ENCODE results near the gene RYR3. TPM values are rescaled to one million over a fixed set of nuclear protein-coding genes. Genes with fewer than 3 reads are reported as not detected.

Gene RYR3
- total RNA-seq, 2 experiments from 2014 or later, result not detected

- POLR2A ChIA-PET, result no interaction called here
- Mint-ChIP-seq H3K36me3 (no peaks in the 10 kb centered on the region), H3K4me3 (no peak overlapping the region), H3K27ac (no peak overlapping the region), H3K9me3 (no peaks in the 10 kb centered on the region), H3K4me1 (ENCODE audit: low read depth) (no peaks in the 10 kb centered on the region), H3K27me3 (peaks cover 9% of the 10 kb centered on the region)
- intact Hi-C loops (cut with micrococcal nuclease), result no loop called here
- CTCF ChIA-PET, result no interaction called here
- no peak for DNase-seq
Observed at GRCh38 chr15:33374226-33374914, 63.6 kb downstream of the RYR3 start.

GRCh38 chr15:33375236-33375635 lies 64.5 kb downstream of the RYR3 start:
- Mint-ChIP-seq H3K4me3 (no peak overlapping the region), H3K27ac (no peak overlapping the region), H3K4me1 (ENCODE audit: low read depth) (no peaks in the 10 kb centered on the region), H3K9me3 (no peaks in the 10 kb centered on the region), H3K27me3 (peaks cover 9% of the 10 kb centered on the region), H3K36me3 (no peaks in the 10 kb centered on the region)
- no peak for DNase-seq
- intact Hi-C loops (cut with micrococcal nuclease), result no loop called here
- ChIA-PET CTCF (no interaction called here), POLR2A (no interaction called here)

GRCh38 chr15:33377204-33377603 lies 66.4 kb downstream of the RYR3 start:
- Mint-ChIP-seq H3K36me3 (no peaks in the 10 kb centered on the region), H3K9me3 (no peaks in the 10 kb centered on the region), H3K4me3 (no peak overlapping the region), H3K4me1 (ENCODE audit: low read depth) (no peaks in the 10 kb centered on the region), H3K27me3 (peaks cover 9% of the 10 kb centered on the region), H3K27ac (no peak overlapping the region)
- CTCF ChIA-PET, result no interaction called here
- intact Hi-C loops (cut with micrococcal nuclease), result no loop called here
- POLR2A ChIA-PET, result no interaction called here
- no peak for DNase-seq

GRCh38 chr15:33378866-33379480 lies 68.2 kb downstream of the RYR3 start:
- intact Hi-C loops (cut with micrococcal nuclease), result no loop called here
- DNase-seq, result no peak
- Mint-ChIP-seq H3K27me3 (peaks cover 4% of the 10 kb centered on the region), H3K9me3 (no peaks in the 10 kb centered on the region), H3K4me1 (ENCODE audit: low read depth) (no peaks in the 10 kb centered on the region), H3K36me3 (no peaks in the 10 kb centered on the region), H3K4me3 (no peak overlapping the region), H3K27ac (no peak overlapping the region)
- CTCF ChIA-PET, result no interaction called here
- POLR2A ChIA-PET, result no interaction called here

GRCh38 chr15:33380406-33380805 lies 69.6 kb downstream of the RYR3 start:
- no peak for DNase-seq
- POLR2A ChIA-PET, result no interaction called here
- Mint-ChIP-seq H3K27ac (no peak overlapping the region), H3K4me3 (no peak overlapping the region), H3K9me3 (no peaks in the 10 kb centered on the region), H3K36me3 (no peaks in the 10 kb centered on the region), H3K4me1 (ENCODE audit: low read depth) (no peaks in the 10 kb centered on the region), H3K27me3 (peaks cover 4% of the 10 kb centered on the region)
- intact Hi-C loops (cut with micrococcal nuclease), result no loop called here
- CTCF ChIA-PET, result no interaction called here

GRCh38 chr15:33382491-33382890 lies 71.7 kb downstream of the RYR3 start:
- Mint-ChIP-seq H3K27me3 (no peaks in the 10 kb centered on the region), H3K9me3 (no peaks in the 10 kb centered on the region), H3K4me3 (no peak overlapping the region), H3K36me3 (no peaks in the 10 kb centered on the region), H3K27ac (no peak overlapping the region), H3K4me1 (ENCODE audit: low read depth) (no peaks in the 10 kb centered on the region)
- POLR2A ChIA-PET, result no interaction called here
- CTCF ChIA-PET, result no interaction called here
- intact Hi-C loops (cut with micrococcal nuclease), result no loop called here
- no peak for DNase-seq

- no peaks in the 10 kb centered on the region for H3K27me3 Mint-ChIP-seq
- no peaks in the 10 kb centered on the region for H3K4me1 Mint-ChIP-seq (ENCODE audit: low read depth)
- no peak for DNase-seq
- POLR2A ChIA-PET, result no interaction called here
- H3K27ac Mint-ChIP-seq, result no peak overlapping the region
- H3K9me3 Mint-ChIP-seq, result no peaks in the 10 kb centered on the region
- H3K4me3 Mint-ChIP-seq, result no peak overlapping the region
- intact Hi-C loops (cut with micrococcal nuclease), result no loop called here
- CTCF ChIA-PET, result interaction anchor here (1.0 kb wide), 1 partner anchor 92 kb away, joined by 3 read pairs; no protein-coding TSS in a partner anchor
- H3K36me3 Mint-ChIP-seq, result no peaks in the 10 kb centered on the region
Observed at GRCh38 chr15:33384307-33384706, 73.5 kb downstream of the RYR3 start.

- Mint-ChIP-seq H3K27me3 (peaks cover 2% of the 10 kb centered on the region), H3K4me3 (no peak overlapping the region), H3K9me3 (no peaks in the 10 kb centered on the region), H3K27ac (no peak overlapping the region), H3K4me1 (ENCODE audit: low read depth) (no peaks in the 10 kb centered on the region), H3K36me3 (no peaks in the 10 kb centered on the region)
- no peak for DNase-seq
- ChIA-PET POLR2A (no interaction called here), CTCF (no interaction called here)
- intact Hi-C loops (cut with micrococcal nuclease), result no loop called here
Observed at GRCh38 chr15:33392453-33392852, 81.7 kb downstream of the RYR3 start.

GRCh38 chr15:33393546-33393945 lies 82.8 kb downstream of the RYR3 start:
- Mint-ChIP-seq H3K27me3 (peaks cover 2% of the 10 kb centered on the region), H3K36me3 (no peaks in the 10 kb centered on the region), H3K4me1 (ENCODE audit: low read depth) (no peaks in the 10 kb centered on the region), H3K27ac (no peak overlapping the region), H3K9me3 (no peaks in the 10 kb centered on the region), H3K4me3 (no peak overlapping the region)
- ChIA-PET CTCF (no interaction called here), POLR2A (no interaction called here)
- no peak for DNase-seq
- intact Hi-C loops (cut with micrococcal nuclease), result no loop called here

GRCh38 chr15:33395321-33395720 lies 84.6 kb downstream of the RYR3 start:
- Mint-ChIP-seq H3K27me3 (peaks cover 1% of the 10 kb centered on the region), H3K9me3 (no peaks in the 10 kb centered on the region), H3K36me3 (no peaks in the 10 kb centered on the region), H3K4me3 (no peak overlapping the region), H3K27ac (no peak overlapping the region), H3K4me1 (ENCODE audit: low read depth) (no peaks in the 10 kb centered on the region)
- ChIA-PET CTCF (no interaction called here), POLR2A (no interaction called here)
- DNase-seq, result no peak
- intact Hi-C loops (cut with micrococcal nuclease), result no loop called here

- no peaks in the 10 kb centered on the region for H3K27me3 Mint-ChIP-seq
- H3K27ac Mint-ChIP-seq, result no peak overlapping the region
- no peaks in the 10 kb centered on the region for H3K4me1 Mint-ChIP-seq (ENCODE audit: low read depth)
- intact Hi-C loops (cut with micrococcal nuclease), result no loop called here
- DNase-seq, result no peak
- POLR2A ChIA-PET, result no interaction called here
- H3K36me3 Mint-ChIP-seq, result no peaks in the 10 kb centered on the region
- CTCF ChIA-PET, result no interaction called here
- no peak overlapping the region for H3K4me3 Mint-ChIP-seq
- H3K9me3 Mint-ChIP-seq, result no peaks in the 10 kb centered on the region
Observed at GRCh38 chr15:33395846-33396245, 85.1 kb downstream of the RYR3 start.

- ChIA-PET POLR2A (no interaction called here), CTCF (no interaction called here)
- Mint-ChIP-seq H3K27me3 (no peaks in the 10 kb centered on the region), H3K4me1 (ENCODE audit: low read depth) (no peaks in the 10 kb centered on the region), H3K9me3 (no peaks in the 10 kb centered on the region), H3K36me3 (no peaks in the 10 kb centered on the region), H3K27ac (no peak overlapping the region), H3K4me3 (no peak overlapping the region)
- no peak for DNase-seq
- intact Hi-C loops (cut with micrococcal nuclease), result no loop called here
Observed at GRCh38 chr15:33396475-33396874, 85.7 kb downstream of the RYR3 start.

- Mint-ChIP-seq H3K9me3 (no peaks in the 10 kb centered on the region), H3K27ac (no peak overlapping the region), H3K4me3 (no peak overlapping the region), H3K27me3 (no peaks in the 10 kb centered on the region), H3K36me3 (no peaks in the 10 kb centered on the region), H3K4me1 (ENCODE audit: low read depth) (no peaks in the 10 kb centered on the region)
- intact Hi-C loops (cut with micrococcal nuclease), result no loop called here
- CTCF ChIA-PET, result no interaction called here
- no peak for DNase-seq
- POLR2A ChIA-PET, result no interaction called here
Observed at GRCh38 chr15:33398555-33398954, 87.8 kb downstream of the RYR3 start.

Data from activated CD4-positive, alpha-beta memory T cell treated with anti-CD3 and anti-CD28 coated beads for 36 hours (primary cell).